ENCODE measurements around the gene CDK9. TPM values are rescaled to one million over a fixed set of nuclear protein-coding genes. Genes with fewer than 3 reads are reported as not detected.

Gene CDK9
- total RNA-seq, 1 donor from 2014 or later, result 100 TPM

DNA sequence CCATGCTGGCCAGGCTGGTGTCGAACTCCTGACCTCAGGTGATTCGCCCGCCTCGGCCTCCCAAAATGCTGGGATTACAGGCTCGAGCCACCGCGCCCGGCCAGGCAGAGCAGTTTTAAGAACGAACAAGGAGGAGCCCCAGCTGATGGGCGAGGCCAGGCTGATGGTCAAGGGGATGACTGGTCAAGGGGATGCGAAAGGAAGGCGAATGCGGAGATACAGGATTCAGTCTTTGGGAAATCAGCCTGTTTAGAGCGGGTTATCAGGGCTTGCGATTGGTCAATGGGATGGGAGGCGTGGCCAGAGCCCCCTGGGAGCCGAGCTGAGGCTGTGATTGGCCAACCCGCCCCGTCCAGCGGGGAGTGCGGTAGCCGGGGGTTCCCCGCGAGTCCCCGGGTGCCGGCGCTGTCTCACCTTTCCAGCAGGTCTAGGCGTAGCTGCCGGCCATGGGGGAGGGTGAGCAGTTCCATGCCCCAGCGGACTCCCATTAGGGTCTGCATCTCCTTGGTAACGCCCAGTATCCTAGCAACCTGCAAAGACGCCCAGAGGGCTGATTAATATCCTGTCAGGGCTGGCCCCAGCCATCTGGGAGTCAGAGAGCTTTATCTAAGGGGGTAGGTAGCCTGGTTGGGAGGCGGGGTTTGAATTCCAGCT lies 43.3 kb upstream of the CDK9 start:
- TF ChIP-seq, protein P1, sequence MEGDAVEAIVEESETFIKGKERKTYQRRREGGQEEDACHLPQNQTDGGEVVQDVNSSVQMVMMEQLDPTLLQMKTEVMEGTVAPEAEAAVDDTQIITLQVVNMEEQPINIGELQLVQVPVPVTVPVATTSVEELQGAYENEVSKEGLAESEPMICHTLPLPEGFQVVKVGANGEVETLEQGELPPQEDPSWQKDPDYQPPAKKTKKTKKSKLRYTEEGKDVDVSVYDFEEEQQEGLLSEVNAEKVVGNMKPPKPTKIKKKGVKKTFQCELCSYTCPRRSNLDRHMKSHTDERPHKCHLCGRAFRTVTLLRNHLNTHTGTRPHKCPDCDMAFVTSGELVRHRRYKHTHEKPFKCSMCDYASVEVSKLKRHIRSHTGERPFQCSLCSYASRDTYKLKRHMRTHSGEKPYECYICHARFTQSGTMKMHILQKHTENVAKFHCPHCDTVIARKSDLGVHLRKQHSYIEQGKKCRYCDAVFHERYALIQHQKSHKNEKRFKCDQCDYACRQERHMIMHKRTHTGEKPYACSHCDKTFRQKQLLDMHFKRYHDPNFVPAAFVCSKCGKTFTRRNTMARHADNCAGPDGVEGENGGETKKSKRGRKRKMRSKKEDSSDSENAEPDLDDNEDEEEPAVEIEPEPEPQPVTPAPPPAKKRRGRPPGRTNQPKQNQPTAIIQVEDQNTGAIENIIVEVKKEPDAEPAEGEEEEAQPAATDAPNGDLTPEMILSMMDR (IDR thresholded peaks at IDR 0.05; ENCODE audit: unreplicated experiment), result no peak
- DNase-seq (ENCODE audit: low spot score, unreplicated experiment), result peak; percentile 97
- Mint-ChIP-seq H3K4me1 (ENCODE audit: low read depth) (peaks cover 7% of the 10 kb centered on the region), H3K9me3 (ENCODE audit: low read depth) (no peaks in the 10 kb centered on the region), H3K4me3 (ENCODE audit: low read depth) (peak overlapping the region; percentile 68), H3K27me3 (peaks cover 6% of the 10 kb centered on the region), H3K36me3 (ENCODE audit: insufficient read depth) (no peaks in the 10 kb centered on the region), H3K27ac (peak overlapping the region; percentile 92)

GRCh38 chr9:127744398-127745110 lies 41.3 kb upstream of the CDK9 start:
- TF ChIP-seq, protein P1 (IDR thresholded peaks at IDR 0.05; ENCODE audit: unreplicated experiment), result no peak
- Mint-ChIP-seq H3K36me3 (ENCODE audit: insufficient read depth) (no peaks in the 10 kb centered on the region), H3K27me3 (peaks cover 3% of the 10 kb centered on the region), H3K4me1 (ENCODE audit: low read depth) (peaks cover 7% of the 10 kb centered on the region), H3K27ac (no peak overlapping the region), H3K4me3 (ENCODE audit: low read depth) (no peak overlapping the region), H3K9me3 (ENCODE audit: low read depth) (no peaks in the 10 kb centered on the region)
- DNase-seq (ENCODE audit: low spot score, unreplicated experiment), result no peak

DNA sequence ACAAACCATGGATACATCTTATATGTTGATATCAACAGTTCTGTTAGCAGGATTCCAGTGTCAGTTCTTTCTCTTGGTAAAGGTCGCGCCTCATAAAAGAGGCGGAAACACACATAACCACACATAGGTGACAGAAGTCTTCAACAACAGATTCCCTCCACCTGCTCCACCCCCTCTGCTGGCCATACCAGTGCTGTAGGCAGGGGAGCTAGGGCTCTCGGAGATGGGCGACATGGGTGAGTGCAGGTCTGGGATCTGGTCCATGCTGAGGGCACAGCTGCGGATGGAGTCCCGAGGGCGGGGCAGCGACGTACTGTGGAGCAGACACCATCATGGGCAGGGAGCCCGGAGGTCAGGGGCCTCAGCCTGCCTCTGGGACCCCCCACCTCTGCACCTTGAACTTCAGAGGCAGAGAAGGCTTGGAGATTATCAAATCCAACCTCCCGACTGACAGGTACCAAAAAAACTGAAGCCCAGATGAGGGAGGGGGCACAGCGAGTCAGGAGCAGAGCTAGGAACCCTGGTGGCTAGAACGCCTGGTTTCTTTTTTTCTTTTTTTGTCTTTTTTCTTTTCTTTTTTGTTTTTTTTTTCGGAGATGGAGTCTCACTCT lies 38.8 kb upstream of the CDK9 start:
- Mint-ChIP-seq H3K4me3 (ENCODE audit: low read depth) (no peak overlapping the region), H3K36me3 (ENCODE audit: insufficient read depth) (no peaks in the 10 kb centered on the region), H3K4me1 (ENCODE audit: low read depth) (peaks cover 4% of the 10 kb centered on the region), H3K27ac (no peak overlapping the region), H3K9me3 (ENCODE audit: low read depth) (no peaks in the 10 kb centered on the region), H3K27me3 (peaks cover 18% of the 10 kb centered on the region)
- no peak for DNase-seq (ENCODE audit: low spot score, unreplicated experiment)
- TF ChIP-seq, protein P1 (IDR thresholded peaks at IDR 0.05; ENCODE audit: unreplicated experiment), result no peak

DNA sequence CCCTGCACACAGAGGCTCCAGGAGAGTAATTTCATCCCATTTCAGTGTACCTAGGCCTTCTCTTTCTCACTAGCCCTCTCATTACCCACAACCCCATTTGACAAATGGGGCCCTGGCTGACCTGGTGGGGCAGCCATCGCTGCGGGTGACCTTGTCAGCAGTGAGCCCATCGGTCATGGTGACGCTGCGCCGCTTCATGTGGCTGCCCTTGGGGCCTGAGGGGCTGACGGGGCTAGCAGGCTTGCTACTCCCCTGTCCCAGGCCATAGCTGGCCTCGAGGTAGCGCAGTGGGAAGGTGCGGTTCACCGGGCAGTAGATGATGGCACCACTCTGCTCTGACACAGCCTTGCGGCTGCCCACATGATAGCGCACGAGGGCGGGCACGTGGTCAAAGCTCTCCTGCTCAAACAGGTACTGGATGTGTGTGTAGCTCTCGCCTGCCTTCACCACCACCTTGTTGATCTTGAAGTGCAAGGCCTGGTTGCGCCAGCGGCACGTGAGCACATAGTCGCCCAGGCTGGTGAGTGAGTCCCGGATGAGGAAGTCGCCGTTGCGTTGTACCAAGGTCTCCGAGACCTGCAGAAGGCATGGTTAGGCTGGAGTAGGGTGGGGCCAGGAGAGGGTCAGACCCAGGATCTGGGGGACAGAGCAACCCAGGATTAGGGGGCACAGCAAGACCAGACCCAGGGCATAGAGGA lies 36.6 kb upstream of the CDK9 start:
- no peak for DNase-seq (ENCODE audit: low spot score, unreplicated experiment)
- no peaks in the 10 kb centered on the region for H3K4me1 Mint-ChIP-seq (ENCODE audit: low read depth)
- TF ChIP-seq, protein P1 (IDR thresholded peaks at IDR 0.05; ENCODE audit: unreplicated experiment), result no peak
- H3K27ac Mint-ChIP-seq, result no peak overlapping the region
- no peak overlapping the region for H3K4me3 Mint-ChIP-seq (ENCODE audit: low read depth)
- peaks cover 38% of the 10 kb centered on the region for H3K27me3 Mint-ChIP-seq
- H3K36me3 Mint-ChIP-seq (ENCODE audit: insufficient read depth), result no peaks in the 10 kb centered on the region
- H3K9me3 Mint-ChIP-seq (ENCODE audit: low read depth), result no peaks in the 10 kb centered on the region
